NCI-H1436 treated with DMSO at 0.1 percent for 48 hours (cell line): ENCODE data around the gene BZW2.

ENCODE experiments used
- DNase-seq: peaks from one replicate; lab custom pipeline; 2025; lab: John Stamatoyannopoulos, UW

Gene BZW2

GRCh38 chr7:16753102-16753931 is 107.3 kb downstream of the BZW2 start, which contains the start of gene TSPAN13:
Gene TSPAN13, plus strand, starts transcription at chr7:16753755. Its CDS starts 213 bp downstream, at chr7:16753968.
- peak; percentile 70 for DNase-seq

GRCh38 chr7:16753932-16754855 is 108.2 kb downstream of the BZW2 start:
- DNase-seq = no peak

- no peak for DNase-seq
These were observed 108.9 kb downstream of the BZW2 start for GRCh38 chr7:16754856-16755317.

GRCh38 chr7:16755397-16755796 is 109.4 kb downstream of the BZW2 start:
- no peak for DNase-seq
